Vagina (tissue), 2 donors: ENCODE results near the gene NANS.

Source experiments
- POLR2AphosphoS5 ChIP-seq, 2 donors: sonication (generic); formaldehyde crosslinking; IDR thresholded peaks; one replicate each; pipeline ENCODE4 v1.9.0; 2017; ENCODE audit warnings: antibody characterized with exemption in 2 of 2, mild to moderate bottlenecking in 2 of 2, low read depth in 1 of 2; ENCODE audit not compliant: insufficient read depth in 1 of 2
- TF ChIP-seq, protein P1 (sequence below), 3 experiments: fragments of 450-650 bp in 2 of 3; fragments of 200-600 bp in 1 of 3; sonication (generic) in 1 of 3; IDR thresholded peaks; one replicate each; pipeline ENCODE4 v1.5.1; 2017 to 2019; ENCODE audit warnings: antibody characterized with exemption in 3 of 3, mild to moderate bottlenecking in 2 of 3, moderate library complexity in 2 of 3

- no peak for TF ChIP-seq POLR2AphosphoS5 (IDR thresholded peaks at IDR 0.05; ENCODE audit: insufficient read depth in 1 of 2, low read depth in 1 of 2)
- TF ChIP-seq, protein P1, sequence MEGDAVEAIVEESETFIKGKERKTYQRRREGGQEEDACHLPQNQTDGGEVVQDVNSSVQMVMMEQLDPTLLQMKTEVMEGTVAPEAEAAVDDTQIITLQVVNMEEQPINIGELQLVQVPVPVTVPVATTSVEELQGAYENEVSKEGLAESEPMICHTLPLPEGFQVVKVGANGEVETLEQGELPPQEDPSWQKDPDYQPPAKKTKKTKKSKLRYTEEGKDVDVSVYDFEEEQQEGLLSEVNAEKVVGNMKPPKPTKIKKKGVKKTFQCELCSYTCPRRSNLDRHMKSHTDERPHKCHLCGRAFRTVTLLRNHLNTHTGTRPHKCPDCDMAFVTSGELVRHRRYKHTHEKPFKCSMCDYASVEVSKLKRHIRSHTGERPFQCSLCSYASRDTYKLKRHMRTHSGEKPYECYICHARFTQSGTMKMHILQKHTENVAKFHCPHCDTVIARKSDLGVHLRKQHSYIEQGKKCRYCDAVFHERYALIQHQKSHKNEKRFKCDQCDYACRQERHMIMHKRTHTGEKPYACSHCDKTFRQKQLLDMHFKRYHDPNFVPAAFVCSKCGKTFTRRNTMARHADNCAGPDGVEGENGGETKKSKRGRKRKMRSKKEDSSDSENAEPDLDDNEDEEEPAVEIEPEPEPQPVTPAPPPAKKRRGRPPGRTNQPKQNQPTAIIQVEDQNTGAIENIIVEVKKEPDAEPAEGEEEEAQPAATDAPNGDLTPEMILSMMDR (IDR thresholded peaks at IDR 0.05) = no peak
Measured at GRCh38 chr9:98108531-98109031, 52.0 kb downstream of the NANS start.
